IPS-NIHi7 (cell line): ENCODE data around the gene PDLIM4.
A peak's percentile ranks its signal among the peaks of the same experiment; 100 is the strongest.

Experiments
- DNase-seq: peaks from one replicate; pipeline ENCODE4 v3.0.0; 2012; ENCODE audit warnings: mixed read lengths; ENCODE audit errors: extremely low spot score

The PDLIM4 gene, protein sequence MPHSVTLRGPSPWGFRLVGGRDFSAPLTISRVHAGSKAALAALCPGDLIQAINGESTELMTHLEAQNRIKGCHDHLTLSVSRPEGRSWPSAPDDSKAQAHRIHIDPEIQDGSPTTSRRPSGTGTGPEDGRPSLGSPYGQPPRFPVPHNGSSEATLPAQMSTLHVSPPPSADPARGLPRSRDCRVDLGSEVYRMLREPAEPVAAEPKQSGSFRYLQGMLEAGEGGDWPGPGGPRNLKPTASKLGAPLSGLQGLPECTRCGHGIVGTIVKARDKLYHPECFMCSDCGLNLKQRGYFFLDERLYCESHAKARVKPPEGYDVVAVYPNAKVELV

DNA sequence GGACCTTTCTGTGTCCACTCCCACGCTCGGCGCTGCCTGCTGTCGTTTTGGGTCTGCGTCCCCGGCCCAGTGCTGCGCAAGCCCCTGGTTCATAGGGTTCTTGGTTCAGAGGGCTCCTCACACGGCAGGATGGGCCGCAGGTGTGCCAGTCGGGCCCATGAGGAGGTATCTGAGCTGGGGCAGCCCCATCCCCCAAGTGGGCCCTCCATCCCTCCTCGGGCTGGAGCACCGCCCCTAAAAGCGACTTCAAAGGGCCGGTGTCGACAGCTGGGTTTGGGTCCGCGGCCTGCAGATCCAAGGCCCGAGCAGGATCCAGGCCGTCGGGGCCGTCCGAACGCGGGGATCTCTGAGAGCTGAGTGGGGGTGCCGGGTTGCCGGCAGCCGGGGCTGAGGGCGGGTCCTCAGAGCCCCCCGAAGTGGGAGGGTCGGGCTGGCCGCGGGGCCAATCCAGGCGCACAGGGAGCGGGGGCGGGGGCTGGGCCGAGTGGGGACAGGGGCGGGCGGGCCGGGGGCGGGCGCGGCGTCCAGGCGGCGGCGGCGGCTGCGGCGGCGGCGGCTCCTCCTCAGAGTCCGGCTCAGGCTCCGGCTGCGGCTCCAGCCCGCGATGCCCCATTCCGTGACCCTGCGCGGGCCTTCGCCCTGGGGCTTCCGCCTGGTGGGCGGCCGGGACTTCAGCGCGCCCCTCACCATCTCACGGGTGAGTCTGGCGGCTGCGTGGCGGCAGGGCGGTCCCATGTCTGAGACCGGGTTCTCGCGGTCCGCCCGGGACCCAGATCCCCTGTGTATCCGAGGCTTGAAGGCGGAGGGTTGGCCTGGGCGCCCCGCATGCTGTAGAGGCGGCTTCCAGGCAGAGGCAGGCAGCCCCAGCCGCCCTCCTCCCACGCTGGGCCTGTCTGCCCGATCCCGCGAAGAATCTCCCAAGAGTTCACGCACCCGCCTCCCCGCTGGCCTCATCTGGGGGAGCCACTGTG, at the start of gene PDLIM4:
Gene PDLIM4 (plus strand): TSS at position 566 of the 971 bp plus-strand sequence. CDS start 39 bp downstream, at position 605.
- DNase-seq, result peak; percentile 89

DNA sequence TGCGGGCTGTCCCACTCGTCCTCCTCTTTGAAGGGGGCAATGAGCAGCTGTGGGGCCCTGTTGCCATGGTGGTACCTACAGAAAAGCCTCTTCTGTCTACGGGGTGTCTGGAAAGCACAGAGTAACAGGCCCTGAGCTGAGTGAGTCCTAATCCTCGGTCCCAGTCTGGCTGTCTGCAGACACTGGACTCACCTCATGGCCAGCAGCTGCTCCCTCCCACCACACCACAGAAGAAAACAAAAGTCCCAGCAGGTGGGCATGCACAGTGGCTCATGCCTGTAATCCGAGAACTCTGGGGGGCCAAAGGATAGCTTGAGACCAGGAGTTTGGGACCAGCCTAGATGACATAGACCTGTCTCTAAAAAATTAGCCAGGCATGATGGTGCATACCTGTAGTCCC, 49.7 kb upstream of the PDLIM4 start:
- DNase-seq, result no peak

DNA sequence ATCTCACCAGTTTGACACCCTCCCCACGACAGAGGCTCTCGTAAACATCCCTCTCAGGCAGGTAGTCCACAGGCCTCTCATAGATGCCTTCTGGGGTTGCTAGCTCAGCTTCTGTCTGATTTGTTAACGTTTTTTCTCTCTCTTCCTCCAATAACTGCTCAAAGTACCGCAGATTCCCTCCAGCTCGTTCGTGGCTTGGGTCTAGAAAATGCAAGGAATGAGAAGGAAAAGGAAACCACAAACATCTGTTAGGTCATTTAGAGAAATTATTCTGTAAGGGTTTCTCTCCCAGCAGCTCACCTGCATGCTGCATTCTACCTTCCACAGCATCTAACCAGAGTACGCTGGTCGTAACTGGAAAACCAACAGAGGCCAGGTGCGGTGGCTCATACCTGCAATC, 48.4 kb upstream of the PDLIM4 start:
- no peak for DNase-seq

DNA sequence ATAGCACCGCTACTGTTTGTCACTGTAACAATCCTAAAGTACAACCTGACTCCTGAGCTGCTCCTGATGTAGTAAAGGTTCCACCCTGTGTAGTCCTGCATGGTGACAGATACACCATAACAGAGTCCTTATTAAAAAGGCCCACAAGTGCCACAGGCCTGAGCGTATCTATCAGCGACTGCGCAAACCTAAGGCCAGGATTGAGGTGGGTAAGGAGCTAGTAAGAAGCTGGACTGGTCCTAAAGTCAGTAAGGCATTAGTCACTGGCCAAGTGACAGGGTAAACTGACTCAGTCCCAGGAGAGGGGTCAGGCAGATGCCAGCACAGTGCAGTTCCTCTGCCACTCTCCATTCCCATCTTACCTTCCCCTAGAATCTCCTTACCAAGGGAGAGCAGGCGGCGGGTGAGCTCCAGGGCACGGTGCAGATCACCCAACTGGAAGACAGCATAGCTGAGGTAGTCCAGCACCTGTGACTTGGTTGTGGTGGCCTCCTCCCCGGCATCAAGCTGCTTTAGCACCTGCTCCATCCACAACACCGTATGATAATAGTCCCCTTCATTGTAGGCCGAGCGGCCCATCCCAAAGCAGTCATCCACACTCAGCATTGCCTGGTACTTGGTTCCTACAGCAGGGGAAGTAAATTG, 47.5 kb upstream of the PDLIM4 start:
- no peak for DNase-seq

DNA sequence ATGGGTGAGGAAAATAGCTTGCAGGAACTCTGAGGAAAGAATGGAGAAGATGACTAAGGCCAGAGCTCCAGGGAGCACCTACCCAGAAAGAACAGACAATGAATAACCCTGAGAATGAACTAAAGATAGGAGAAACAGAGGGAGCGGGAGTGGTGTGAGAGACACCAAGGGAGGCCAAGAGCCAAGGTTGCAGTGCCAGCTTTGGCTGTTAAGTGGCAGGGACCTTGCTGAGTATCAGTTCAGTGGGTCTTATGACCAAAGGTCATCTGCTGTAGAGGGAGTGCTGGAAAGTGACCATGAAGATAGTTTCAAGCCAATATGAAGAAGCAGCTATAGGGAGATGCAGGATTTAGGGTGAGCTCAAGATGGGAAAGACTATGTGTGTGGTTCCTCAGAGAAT, 46.6 kb upstream of the PDLIM4 start:
- DNase-seq, result no peak

DNA sequence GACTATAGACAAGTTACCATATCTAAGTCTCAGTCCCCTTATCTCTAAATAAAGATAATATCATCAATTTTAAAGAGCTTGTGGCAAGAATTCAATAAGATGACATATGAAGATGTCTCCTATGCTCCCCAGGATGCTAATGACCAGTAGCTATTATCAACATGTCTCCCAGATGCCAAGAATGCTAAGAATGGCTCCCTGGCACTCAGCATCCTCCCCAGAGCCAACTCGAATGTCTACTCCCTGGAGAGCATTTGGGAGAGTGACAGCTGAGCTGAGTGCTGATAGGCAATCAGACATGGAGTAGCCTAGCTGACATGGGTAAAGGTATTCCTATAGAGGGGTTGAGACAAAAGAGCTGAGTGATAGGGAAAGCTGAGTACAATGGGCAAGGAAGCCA, 45.7 kb upstream of the PDLIM4 start:
- DNase-seq, result no peak

DNA sequence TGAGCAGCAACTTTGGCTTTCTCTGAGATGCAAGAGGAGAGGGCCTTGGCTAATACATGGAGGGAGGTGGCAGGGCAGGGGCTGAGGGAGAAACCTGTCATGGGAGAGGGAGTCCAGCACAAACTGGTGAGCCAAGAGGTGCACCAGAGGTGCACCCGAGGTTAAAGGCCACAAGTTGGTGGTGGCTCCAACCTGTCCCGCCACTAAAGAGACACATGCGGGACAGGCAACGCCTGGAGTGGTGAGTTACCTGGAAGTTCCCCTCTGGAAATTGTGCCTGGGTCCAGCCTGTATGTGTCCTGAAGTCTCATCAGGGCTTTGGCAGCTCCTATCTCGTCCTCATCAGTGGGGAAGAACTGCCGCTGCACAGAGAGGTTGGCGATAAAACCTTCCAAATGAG, 43.8 kb upstream of the PDLIM4 start:
- no peak for DNase-seq

DNA sequence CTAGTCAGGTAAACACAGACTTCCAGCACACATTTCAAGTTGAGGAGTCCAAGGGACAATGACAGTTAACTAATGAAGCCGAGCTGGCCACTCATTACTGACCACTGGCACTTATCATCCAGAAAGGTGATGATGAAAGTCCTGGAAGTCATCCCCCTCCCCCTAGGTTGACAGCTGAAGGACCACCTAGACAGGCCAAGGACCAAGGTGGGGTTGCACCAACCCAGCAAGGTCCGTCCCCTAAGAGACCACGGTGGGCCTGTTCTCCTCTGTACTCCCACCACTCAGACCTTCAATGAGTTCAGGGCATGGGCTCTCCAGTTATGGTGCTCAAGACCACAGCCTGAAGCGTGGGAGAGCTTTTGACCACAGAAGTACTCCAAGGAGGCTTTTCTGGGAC, 43.0 kb upstream of the PDLIM4 start:
- no peak for DNase-seq

DNA sequence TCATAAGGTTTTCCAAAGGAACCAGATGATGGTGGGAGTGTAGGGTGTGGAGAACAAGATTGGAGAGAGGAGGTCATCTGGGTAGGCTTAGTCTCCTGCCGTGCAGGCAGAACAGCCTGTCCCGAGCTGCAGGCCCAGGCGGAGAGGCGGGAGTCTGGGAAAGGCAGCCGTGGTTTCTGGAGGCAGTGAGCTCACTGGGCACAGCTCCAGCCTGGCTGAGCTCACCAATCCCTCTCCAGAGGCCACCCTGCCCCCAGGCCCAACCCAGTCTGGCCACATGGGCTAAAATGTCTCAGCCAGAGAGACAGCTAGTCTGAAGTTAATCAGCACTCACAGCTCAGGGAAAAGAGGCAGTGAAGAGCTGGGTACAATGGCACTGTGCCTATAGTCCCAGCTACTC, 42.2 kb upstream of the PDLIM4 start:
- no peak for DNase-seq

DNA sequence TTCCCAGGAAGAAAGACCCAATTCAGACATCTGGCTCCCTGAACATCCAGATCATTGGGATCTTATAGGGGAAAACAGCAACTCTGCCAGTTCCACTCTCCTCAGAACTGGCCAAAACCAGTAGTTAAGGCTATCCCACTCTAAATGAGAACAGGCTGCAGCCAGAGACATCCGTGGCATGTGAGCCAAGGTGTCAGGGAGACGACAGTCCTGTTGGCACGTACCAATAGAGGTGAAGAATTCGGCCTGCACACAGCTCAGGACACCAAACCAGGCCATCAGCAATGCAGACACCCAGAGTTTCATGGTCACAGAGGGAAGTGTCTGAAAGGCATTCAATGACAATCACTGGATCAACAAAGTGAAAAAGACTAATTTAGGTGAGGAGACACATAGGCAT, 39.2 kb upstream of the PDLIM4 start:
- no peak for DNase-seq

DNA sequence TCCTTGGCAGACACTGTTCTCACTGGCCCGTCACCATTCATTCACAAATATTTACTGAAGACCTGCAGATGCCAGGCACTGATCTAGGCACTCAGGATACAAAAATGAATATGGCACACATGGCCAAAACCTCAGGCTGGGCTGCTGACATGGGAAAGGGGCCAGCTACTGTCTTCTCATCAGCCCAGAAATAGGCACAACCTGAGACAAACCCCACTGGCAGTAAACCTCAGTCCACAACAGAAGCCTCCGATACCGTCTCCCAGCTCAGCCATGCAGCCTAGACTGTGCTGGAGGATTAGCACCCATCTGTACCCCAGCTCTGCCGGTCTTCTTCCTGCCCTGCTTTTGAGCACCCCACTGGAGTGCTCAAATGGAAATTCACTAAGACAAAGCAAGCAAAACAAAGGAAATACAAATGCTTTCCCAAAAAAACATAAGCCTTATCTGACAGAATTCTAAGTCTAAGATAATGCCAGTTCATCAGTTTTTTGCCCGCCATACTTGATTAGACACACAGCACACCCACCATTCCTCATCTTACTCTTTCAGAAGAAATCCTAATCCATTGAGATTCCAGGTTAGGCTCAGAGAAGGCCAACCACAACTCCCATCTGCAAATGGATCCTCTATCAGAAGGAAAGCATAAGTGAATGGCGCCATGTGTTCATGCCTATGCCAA, 38.1 kb upstream of the PDLIM4 start:
- DNase-seq, result no peak

DNA sequence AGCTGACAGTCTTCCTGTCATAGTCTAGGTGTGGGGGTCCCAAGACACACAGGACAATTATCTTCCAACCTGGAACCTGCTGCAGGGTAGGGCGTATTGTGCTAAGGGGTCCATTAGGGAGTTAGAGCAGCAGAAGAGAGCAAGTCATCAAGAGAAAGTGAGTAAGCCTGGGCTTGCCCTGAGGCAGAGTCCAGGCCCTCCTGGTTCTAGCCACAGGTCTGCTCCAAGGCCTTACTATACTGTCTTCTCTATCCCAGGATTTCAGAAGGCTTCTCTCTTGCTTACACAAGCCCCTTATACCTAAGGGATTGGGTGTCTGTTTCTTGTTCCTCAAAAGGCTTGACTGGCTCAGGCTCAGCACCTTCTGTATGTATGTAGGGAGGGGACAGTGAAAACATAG, 37.5 kb upstream of the PDLIM4 start:
- no peak for DNase-seq

DNA sequence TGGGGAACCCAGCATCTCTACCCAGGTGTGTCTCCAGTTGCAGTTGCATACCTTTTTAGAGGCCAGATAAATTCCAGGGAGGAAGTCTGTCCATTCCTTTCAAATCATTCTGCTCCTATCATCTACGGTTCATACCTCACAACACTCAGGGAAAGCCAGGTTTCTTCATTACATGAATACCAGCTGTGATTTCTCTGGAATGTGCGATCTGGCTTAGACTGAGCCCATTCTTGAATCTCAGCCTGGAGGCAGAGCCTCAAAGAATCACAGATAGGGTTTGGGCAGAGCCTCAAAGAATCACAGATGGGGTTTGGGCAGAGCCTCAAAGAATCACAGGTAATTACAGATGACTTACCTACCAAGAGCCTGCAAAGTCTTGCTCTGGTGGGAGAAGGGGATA, 37.0 kb upstream of the PDLIM4 start:
- DNase-seq, result no peak

DNA sequence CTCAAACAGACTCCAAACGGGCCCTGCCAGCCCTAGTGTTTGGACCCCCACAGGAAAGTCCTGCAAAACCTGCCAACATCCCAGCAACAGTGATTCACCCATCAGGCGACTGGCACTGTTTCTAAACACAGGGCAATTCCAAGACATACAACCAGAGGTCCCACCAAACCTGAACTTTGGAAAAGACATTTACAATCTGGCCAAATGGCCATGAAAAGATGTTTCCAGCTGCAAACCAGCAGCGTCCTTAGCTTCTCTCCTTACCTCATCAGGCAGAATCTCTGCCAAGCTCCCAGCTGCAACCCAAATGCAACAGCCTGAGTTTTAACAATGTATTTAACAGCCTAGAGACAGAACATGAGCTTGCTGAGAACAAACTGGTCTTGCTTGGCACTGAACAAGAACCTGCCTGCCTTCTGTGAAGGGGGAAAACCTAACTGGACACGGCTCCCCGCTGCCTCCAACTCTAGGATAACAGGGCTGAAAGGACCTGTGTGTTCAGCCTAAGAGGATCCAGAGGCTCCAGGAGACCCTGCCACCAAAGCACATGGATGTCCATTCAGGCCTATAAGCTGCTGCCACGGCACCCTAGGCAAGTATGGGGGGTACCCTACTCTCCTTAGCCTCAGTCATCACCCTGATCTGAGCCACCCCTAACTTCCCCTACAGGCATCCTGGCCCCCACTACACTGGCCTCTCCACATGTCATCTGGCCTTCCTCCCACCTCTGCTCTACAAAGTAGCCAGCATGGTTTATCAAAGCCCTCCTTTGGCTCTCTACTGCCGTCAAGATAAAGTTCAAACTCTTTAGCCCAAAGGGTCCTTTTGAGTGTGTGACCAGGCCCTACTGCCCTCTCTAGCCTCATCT, 35.5 kb upstream of the PDLIM4 start:
- DNase-seq, result no peak

DNA sequence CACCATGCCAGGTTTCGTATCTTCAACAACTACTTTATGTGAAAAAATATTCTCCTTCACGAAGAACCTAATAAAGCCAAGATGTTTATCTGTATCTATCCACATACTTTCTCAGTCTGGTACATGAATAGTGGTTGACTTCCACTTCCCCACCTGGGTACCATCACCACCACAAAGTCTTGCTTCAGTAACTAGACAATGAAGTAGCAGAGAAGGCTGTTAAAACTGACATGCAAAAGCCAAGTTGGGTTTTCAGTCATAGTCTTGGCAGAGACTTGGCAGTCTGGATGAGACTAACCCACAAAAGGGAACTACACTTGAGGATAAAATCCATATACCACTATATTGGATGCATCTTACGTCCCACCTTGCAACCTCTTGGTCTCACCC, 34.9 kb upstream of the PDLIM4 start:
- no peak for DNase-seq

DNA sequence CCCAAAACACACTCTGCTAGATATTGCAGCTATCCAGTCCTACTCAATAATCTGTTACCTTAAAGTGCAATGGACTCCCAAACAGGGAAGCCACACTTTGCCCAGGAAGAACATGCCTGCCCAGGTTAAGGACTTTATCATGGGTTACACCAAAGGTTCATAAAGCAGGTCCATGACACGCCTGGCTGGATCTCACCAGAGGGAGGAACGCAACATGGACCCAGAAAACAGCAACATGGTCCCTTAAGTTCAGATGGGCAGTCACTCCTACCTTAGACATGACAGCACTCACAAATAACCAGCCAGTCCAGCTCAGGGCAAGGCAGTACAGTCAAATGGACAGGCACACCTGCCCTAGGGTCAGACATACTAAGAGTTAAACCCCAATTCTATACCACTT, 33.6 kb upstream of the PDLIM4 start:
- DNase-seq, result no peak

DNA sequence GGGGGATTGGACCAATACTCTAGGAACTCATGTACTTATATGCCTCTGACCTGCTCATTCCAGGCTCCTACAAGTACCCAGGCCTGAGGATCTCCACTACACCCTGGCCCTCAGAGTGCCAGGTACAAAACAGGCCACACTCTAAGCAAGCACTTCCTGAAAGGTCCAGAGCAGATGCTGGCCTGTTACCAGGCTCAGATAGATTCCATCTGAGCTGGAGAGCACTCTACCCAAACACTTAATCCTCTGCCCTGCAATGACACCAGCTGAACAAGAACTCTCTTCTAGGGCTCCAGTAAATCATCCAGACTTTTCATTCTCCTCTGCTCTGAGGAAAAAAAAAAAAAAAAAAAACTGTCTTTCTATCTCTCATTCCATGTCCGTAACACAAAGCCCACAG, 32.8 kb upstream of the PDLIM4 start:
- DNase-seq, result no peak

DNA sequence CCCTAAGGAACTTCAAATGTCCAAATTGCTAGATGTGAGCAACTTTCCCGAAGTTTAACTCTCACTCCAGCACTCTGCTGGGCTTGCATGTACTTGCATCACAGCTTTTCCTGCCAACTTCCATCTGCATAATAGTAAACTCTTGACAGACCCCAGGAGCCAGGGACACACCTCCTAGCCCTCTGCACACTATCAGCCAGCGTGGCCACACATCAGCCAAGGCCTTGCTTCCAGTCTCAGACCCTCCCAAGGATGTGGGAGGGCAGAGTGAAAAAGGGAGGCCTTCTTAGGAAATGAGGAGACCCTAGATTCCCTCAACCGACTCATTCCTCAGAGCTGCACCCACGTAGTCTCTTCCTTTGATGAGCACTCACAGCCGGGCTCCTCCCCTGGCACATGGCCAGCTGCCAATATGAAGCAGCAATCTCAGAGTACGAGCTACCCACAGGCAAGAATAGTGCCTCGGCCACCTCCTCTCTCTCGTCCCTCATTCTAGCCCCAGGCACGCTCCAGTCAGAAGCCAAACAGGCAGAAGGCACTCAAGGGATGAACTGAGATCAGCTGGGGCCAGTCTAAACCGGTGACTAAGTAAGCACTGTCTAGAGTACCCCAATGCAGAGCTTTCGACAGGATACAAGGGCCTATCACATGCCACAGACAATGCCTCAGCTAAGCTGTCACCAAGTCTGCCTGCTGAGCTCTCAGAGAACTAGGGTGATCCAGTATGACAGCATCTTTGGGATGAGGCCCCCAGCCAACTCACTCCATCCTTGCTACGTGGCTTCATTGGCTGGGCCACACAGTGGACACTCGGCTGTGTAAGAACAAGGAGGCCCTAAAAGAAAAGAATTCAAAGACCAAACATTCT, 32.1 kb upstream of the PDLIM4 start:
- no peak for DNase-seq

DNA sequence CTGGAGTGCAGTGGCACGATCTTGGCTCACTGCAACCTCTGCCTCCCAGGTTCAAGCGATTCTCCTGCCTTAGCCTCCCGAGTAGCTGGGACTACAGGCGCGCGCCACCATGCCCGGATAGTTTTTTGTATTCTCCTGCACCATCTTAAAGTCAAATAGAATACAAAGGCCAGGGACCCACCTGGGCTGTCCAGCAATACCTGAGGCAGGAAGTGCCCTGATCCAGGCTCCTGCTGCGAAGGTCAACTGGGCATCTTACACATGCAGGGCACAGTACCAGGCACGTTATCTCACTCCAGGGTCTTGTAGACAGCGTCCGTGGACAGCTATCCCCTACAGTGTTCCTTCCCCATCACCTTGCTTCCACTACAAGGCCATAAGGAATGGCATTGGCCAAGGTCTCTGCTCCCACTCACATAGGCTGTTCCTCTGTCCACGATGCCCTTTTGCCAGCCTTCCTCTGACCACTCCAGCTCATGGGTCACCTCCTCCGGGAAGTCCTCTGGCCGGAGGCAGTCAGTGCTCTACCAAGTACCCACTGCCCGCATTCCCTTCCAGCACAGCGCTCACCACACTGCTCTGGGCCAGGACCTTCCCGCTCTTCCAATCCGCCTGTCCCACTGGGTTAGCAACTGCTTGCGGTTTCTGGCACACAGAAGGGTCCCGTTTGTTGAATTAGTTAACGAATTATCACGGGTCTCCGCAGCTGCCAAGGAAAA, 30.8 kb upstream of the PDLIM4 start:
- DNase-seq, result no peak

DNA sequence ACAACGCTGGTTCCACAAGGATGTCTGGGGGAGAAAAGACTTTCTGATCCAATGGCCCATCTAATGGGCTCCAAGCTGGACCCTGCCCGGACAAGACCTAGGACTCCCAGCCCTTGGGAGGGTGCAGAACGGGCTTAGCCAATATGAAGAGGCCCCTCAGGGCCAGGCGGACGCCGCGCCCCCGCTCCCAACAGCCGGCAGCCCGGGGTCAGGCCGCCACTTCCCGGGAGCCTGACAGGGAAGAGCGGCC, 30.3 kb upstream of the PDLIM4 start:
- DNase-seq, result no peak
